Activated CD8-positive, alpha-beta memory T cell treated with anti-CD3 and anti-CD28 coated beads, Interleukin-2, amount 50 U/mL, for 4 hours (primary cell): ENCODE results near the gene SH3TC1.

Experiments used
- DNase-seq: peaks from one replicate; pipeline ENCODE4 v3.0.0-alpha.2; 2020

SH3TC1 gene

DNA sequence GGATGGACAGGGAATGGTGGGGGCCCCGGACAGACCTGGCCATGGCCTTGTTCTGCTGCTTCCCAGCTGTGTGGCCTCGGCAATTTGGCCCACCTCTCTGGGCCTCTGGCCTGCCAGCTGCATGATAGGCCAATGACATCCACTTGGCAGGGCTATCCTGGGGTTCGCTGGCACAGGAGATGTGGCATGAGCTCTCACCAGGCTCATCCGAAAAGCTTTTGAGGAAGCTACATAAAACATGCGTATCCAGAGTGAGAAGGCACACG is 18.1 kb downstream of the SH3TC1 start:
- DNase-seq: no peak

DNA sequence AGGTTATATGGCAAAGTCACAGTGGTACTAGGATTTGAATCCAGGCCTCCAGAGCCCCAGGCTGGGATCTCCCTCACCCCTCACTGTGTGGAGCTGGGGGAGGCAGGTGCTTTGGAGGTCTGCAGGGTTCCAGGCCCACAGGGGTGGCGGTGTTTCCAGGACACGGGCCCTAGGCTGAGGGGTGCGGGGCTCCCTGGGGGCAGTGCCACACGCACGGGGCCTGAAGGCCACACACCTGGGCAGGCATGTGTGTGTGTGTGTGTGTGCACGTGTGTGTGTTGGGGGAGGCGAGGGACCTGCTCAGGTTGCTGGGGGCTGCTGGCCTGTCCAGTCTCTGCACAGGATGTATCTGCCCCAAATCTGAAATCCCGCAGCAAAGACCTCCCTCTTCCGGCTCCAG is 18.8 kb downstream of the SH3TC1 start:
- DNase-seq: no peak

DNA sequence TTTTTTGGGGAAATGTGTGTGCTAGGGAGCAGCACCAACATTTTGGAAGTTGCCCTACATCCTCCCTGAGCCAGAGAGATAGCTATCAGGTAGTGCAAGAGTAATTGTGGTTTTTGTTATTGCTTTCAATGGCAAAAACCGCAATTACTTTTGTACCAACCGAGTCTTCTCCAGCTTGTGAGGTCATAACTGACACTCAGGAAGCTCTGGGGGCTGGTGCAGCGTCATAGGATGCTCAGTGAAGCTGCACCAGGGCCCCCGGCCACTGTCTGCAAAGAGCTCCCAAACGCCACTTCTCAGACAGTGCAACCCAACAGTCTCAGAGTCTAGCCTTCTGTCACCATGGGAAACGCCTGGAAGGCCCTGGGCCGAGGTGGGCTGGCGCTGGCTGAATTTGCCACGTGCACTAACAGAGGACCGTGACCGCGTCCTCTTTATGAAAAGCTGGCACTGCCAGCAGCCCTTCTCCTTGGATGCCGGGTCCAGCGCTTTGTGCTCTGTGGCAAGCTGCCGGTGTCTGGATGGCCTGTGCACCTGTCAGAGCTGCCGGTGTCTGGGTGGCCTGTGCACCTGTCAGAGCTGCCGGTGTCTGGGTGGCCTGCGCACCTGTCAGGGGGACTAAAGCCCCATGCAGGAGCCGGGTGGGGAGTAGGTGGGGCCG is 19.4 kb downstream of the SH3TC1 start:
- no peak for DNase-seq

DNA sequence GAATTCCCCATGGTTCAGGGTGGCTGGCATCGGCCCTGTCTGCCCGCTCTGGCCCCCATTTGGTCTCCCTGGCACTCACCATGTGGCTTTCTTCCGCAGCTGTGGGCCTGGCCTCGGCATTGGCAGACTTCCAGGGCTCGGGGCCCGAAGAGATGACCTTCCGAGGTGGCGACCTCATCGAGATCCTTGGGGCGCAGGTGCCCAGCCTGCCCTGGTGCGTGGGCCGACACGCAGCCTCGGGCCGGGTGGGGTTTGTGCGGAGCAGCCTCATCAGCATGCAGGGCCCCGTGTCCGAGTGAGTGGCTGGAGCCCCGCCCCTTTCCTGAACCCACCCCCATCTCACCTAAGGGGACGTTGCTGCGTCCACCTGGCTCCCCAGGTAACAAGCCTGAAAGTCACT is 20.1 kb downstream of the SH3TC1 start:
- no peak for DNase-seq

DNA sequence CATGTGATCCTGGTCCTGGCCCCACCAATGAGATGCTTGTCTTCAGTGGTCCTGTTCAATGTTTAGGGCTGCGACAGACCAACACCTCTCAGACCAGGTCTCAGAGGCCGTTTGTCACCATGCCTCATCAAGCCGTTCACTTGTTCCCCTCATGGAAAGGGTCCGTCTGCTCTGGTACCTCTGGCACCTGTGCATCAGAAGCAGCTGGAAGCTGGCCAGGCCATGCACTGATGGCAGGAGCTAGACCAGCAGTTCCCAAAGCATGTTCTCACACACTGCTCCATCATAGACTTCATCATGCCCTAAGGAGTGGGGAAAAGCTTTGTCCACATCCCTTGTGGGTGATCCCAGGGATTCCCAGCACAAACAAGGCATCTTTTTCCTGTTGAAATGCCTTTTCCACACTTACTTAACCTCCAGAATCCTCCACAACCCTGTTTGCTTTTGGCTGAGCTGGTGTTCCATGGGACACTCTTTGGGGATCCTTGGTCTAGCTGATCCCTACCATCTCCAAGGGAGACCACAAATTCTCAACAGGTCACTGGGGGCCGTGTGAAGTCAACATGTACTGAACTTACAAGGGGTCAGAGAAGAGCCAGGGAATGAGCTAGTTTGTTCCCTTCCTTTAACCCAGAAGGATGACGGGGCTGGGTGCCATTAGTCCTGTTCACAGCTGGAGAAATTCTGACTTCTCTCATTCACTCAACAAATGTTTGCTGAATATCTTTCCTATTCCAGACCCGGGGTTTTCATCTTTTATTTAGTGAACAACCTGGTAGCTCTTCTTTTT is 21.8 kb downstream of the SH3TC1 start:
- no peak for DNase-seq

DNA sequence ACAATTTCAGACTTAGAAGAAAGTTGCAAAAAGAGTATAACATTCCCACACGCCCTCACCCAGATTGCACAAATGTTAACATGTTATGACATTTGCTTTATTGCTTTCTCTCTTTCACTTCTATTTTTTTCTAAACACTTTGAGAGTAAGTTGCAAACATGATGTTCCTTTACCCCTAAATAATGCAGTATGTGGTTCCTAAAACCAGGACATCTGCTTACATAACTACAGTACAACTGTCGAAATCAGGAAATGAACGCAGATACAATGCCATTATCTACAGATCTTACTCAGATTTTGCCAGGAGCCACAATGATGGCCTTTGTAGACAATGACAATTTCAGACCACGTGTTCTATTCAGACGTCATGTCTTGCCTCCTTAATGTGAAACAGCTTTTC is 22.4 kb downstream of the SH3TC1 start:
- DNase-seq: no peak

DNA sequence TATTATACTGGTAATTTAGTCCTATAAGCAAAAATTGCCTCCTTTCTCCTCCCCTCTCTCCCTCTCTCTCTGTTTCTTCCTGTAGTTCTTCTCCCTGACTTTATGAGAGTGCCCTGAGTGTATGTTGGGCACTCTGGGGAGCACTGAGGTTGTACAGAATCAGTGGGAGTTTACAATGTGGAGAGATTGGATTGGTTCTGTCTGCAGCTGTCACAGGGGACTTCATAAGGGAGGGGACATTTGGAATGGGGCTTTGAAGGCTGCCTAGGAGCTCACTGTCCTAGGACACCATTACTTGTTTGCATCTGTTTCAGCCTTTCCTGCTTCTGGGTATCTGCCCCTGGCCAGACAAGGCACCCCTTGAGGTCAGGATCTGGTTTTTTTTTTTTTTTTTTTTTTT is 22.9 kb downstream of the SH3TC1 start:
- no peak for DNase-seq

DNA sequence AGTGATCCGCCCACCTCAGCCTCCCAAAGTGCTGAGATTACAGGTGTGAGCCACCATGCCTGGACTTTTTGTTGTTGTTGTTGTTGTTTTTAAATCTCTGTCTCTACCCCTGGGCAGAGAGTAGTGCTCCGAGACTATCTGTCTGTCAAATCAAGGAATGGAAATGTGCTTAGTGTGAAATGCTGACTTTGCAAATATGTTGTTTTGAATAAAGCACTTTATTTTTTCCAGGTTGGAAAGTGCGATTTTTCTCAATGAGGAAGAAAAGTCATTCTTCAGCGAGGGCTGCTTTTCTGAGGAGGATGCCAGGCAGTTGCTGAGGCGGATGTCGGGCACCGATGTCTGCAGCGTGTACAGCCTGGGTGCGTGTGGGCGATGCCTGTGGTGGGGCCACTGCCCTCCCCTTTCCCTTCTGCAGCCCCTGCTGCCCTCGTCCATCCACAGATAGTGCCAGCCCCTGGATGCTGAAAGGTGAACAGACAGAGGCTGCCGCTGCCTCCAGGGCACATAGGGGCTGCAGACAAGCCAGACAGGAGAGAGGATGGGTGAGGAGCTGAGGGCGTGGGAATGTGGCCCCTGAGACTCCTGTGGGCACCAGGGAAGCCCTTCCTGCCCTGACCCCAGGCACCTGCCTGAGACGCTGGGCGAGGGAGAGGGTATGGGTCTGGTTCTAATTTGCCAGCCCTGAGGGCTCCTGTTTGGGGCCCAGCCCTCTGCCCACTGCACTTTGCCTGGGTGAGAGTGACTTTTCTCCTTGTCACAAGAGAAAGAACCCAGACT is 23.7 kb downstream of the SH3TC1 start:
- DNase-seq: no peak

DNA sequence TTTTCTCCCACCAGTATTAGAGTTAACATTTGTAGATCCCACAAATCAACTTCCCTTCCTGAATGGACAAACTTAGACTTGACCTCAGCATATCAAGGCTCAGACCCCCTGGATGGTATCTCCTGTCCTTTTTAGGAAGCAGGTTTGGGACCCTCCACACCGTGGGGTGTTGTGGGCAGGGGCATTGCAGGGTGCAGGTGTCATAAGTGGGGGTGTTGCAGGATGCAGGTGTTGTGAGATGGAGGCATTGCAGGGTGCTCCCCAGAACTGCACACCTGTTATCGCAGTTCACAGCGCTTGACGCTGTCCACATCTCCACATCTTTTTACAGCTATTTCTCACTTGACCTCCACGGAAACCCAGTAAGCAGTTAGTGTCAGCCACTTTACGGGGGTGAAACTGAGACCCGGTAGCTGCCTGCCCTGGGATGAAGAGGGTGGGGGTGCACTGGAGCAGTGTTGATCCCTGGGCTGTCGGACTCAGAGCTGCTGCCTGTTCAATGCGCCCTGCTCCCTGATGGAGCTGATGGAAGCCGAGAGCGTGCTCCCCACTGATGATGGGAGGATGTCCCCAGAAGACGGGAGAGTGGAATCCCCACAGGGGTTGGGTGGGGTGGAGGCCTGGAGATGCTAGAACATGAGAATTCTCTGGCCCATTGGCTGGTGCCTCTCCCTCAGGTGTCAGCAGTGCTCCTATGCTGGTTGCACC is 25.3 kb downstream of the SH3TC1 start:
- no peak for DNase-seq

DNA sequence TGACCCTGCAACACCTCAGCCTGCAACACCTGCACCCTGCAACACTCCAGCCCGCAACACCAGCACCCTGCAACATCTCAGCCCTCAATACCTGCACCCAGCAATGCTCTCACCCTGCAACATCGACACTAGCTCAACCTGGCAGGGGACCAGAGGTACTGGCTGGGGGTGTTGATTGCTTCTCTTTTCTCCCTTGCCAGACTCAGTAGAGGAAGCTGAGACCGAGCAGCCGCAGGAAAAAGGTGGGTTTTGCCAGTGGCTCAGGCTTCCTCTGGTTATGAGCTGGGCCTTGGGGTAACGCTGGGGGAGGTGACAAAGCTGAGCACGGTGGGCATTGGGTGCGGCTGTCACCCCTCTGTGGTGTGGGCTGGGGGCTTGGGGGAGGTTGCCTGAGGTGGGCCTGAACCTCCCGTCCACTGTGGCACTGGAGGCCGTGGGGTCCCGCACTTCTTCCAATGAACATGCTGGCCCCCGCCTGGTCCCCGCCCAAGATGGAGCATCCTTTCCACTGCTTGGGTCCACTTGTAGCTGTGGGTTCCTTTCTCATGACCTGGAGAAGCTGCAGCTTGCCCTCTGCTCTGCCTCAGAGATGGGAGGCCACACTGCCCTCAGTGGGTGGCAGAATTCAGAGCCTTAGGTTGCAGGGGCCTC is 26.0 kb downstream of the SH3TC1 start:
- no peak for DNase-seq

DNA sequence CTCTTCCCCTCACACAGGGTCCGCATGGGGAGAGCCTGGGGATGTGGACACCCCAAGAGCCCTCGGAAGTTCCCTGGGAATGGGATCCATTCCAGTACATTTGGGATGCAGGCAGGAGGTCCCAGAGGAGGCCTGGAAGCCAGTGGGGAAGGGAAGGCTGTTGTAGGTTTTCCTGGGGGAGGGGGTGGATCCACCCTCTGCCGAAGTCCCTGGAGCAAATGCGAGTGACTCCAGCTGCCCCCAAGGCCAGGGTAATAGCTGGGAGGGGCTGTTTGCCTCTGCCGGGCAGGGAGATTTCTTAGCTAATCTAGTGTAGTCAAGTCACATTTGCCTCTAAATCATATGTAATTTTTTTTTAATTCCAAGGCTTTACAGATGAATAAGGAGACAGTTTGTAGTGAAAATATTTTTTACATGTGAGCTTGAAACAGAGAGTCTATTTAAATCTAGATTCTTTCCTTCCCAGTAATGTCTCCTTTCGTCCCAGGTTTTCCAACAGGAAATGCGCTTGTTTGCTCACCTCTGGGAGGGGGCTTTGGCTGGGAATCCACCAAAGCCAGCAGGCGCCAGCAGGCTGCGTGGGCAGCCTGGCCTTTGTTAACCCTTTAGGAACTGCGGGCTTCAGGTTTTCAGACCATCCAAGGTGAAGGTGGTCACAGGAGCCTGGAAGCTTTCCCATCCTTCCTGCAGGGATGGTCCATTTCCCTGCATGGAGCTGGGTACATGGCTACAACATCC is 26.8 kb downstream of the SH3TC1 start:
- DNase-seq: no peak

DNA sequence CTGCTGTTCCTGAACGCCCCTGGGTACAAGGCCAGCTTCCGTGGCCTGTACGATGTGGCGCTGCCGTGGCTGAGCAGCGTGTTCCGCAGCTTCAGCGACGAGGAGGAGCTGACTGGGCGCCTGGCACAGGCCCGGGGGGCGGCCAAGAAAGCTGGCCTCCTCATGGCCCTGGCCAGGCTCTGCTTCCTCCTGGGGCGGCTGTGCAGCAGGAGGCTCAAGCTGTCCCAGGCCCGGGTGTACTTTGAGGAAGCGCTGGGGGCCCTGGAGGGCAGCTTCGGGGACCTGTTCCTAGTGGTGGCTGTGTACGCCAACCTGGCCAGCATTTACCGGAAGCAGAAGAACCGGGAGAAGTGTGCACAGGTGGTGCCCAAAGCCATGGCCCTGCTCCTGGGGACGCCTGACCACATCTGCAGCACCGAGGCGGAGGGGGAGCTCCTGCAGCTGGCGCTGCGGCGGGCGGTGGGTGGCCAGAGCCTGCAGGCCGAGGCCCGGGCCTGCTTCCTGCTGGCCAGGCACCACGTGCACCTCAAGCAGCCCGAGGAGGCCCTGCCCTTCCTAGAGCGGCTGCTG is 28.2 kb downstream of the SH3TC1 start:
- no peak for DNase-seq

DNA sequence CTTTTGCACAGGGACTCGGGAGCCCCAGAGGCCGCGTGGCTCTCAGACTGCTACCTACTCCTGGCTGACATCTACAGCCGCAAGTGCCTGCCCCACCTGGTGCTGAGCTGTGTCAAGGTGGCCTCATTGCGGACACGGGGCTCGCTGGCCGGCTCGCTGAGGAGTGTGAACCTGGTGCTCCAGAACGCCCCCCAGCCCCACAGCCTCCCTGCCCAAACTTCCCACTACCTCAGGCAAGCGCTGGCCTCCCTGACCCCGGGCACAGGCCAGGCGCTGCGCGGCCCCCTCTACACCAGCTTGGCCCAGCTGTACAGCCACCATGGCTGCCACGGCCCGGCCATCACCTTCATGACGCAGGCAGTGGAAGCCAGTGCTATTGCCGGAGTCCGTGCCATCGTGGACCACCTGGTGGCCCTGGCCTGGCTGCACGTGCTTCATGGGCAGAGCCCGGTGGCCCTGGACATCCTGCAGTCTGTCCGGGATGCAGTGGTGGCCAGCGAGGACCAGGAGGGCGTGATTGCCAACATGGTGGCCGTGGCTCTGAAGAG is 28.8 kb downstream of the SH3TC1 start:
- no peak for DNase-seq

DNA sequence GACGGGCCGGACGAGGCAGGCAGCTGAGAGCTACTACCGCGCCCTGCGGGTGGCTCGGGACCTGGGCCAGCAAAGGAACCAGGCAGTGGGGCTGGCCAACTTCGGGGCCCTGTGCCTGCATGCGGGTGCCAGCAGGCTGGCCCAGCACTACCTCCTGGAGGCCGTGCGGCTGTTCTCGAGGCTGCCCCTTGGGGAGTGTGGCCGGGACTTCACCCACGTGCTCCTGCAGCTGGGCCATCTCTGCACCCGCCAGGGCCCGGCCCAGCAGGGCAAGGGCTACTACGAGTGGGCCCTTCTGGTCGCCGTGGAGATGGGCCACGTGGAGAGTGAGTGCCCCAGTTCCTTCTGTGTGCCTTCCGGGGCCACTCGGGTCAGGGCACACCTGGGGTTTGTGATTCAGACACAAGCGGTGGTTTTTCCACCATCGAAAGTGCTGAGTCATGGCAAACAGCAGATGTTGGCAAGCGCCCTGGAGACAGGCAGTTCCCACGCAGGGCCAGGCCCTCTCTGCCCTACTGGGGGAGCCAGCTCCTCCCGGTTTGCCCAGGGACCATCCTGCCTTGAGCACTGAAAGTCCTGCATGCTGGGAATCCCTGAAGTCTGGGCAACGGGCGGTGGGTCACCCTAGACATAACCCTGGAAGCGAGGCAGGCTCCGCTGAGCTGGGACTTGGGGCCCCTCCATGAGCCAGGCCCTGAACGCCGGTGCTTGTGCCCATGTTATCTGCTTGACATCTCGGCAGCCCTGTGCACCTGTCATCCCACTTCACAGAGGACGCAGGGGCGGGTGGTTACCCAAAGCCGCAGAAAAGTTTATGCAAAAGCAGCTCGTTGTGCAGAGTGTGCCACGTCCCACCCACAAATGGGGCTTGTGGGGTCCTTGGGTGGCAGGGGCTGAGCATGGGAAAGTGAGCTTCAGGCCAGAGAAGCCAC is 29.5 kb downstream of the SH3TC1 start:
- DNase-seq: peak; percentile 68

DNA sequence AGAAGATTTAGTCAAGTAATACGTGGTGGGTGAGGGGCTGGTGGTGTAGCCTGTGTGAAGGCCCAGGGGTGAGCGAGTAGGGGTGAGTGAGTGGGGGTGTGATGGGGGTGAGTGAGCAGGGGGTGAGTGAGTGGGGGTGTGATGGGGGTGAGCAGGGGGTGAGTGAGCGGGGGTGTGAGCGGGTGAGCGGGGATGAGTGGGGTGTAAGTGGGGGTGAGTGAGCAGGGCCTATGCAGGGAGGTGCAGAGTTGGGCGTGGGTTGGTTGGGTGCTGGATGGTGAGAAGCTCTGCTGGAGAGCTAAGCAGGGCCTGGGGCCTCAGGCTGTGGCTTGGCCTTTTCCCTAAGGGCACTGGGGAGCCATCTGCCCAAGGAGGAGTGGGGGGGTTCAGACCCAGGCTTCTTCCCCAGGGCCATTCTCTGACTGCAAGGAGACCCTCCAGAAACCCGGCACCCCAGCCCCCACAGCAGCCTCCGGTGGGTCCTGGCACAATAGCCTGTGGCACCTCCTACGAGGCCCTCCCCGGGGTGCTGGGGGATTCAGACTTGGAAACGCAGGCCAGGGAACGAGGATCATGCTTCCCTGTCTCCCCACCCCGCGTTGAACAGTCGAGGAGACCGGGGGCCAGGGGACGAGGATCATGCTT is 30.4 kb downstream of the SH3TC1 start:
- DNase-seq: peak; percentile 39

DNA sequence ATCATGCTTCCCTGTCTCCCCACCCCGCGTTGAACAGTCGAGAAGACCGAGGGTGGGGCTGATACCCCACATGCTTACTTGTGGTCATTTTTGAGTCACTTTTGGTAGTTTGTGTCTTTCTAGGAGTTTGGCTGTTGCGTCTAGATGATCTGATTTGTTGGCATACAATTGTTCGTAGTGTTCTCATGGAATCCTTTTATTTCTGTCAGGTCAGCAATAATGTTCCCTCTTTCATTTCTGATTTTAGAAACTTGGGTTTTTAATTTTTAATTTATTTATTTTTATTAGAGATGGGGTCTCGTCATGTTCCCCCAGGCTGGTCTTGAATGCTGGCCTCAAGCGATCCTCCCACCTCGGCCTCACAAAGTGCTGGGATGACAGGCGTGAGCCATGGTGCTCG is 30.9 kb downstream of the SH3TC1 start:
- DNase-seq: no peak

DNA sequence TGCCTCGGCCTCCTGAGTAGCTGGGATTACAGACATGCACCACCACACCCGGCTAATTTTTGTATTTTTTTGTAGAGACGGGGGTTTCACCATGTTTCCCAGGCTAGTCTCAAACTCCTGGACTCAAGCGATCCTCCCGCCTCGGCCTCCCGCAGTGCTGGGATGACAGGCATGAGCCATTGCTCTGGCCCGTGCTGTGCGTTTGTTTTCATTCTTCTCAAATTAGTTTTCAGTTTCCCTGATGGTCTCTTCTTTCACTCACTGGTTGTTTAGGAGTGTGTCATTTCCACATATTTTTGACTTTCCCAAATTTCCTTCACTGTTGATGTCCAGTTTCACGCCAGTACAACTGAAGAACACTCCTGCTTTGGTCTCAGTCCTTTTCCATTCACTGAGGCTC is 31.8 kb downstream of the SH3TC1 start:
- DNase-seq: no peak

DNA sequence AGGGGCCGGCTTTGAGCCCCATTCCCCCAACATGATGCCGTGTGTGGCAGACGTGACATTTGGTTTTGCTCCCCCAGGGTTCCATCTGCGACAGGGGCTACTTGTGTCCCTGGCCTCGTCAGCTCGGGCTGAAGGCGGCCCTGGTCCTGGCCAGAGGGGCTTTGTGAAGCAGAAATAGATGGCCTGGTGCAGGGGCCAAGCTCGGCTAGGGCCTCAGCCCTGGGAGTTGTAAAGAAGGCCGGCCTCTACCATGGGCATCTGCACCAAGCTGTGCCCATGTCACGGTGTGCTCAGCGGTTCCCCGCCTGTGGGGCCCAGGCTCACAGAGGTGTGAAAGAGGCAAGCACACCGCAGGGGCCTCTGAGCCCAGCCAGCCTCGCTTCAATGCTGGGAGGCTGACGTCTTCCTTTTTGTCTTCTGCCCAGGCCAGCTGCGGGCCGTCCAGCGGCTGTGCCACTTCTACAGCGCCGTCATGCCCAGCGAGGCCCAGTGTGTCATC is 32.5 kb downstream of the SH3TC1 start:
- DNase-seq: no peak

DNA sequence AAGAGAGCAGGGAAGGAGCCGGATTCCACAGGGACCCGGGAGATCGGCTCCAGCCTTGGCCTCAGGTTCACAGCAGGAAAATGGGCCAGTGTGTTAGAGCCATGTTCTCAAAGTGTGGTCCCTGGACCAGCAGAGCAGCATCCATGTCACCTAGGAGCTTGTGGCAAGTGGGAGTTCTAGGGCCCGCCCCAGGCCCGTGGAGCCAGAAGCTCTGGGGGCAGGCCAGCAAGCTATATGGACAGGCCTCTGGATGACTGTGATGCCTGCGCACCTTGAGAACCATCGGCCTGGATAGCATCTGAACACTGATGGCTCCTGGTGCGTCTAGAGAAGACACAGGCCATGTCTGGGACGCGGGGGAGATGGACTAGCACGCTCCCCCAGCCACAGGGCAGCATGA is 33.7 kb downstream of the SH3TC1 start:
- DNase-seq: no peak
